Measurements from ENCODE around the gene LARP4. TPM values are rescaled to one million over a fixed set of nuclear protein-coding genes. Genes with fewer than 3 reads are reported as not detected.

LARP4 gene
- polyA plus RNA-seq, 3 donors, result 5.9 to 15.8 (median 11.7) TPM

GRCh38 chr12:50504798-50505674 is 104.4 kb downstream of the LARP4 start, which contains the start of gene DIP2B:
Gene DIP2B (plus strand): TSS chr12:50504985. CDS start chr12:50505141, 156 bp downstream.
- Mint-ChIP-seq H3K9me3 (peaks cover 4 to 19% (median 7%) of the 10 kb centered on the region in 7 donors), H3K4me3 (peak within 1 kb of the TSS; percentile 91 to 97), H3K27ac (peak within 1 kb of the TSS; percentile 89 to 96 (median 93)), H3K27me3 (ENCODE audit: low read depth in 3 of 3) (no peaks in the 10 kb centered on the region), H3K4me1 (peaks cover 45% of the 10 kb centered on the region), H3K36me3 (no peaks in the 10 kb centered on the region)
- H3K79me2 ChIP-seq (ENCODE audit: insufficient read depth, low read length), result peaks cover 53% of the 10 kb centered on the region
- intact Hi-C loops (cut with micrococcal nuclease), result loop anchor here in 1 of 2 donors (2.0 to 10.0 kb wide), 4 partner anchors 47 to 260 kb away; partner anchors contain the start of gene ATF1
- WGBS (ENCODE audit: insufficient coverage), result under 1% methylated on average over 52 of the region's 77 CpGs
- peak within 1 kb of the TSS; percentile 93 for H3K4me2 ChIP-seq (replicated peaks; ENCODE audit: extremely low read depth, low read length, poor library complexity, severe bottlenecking)
- peaks cover 43 to 45% of the 10 kb centered on the region in 2 donors for H3K4me1 ChIP-seq (ENCODE audit: control insufficient read depth in 1 of 2, insufficient read depth in 2 of 2, low read length in 2 of 2)
- peaks cover 40% of the 10 kb centered on the region for H4K20me1 ChIP-seq (ENCODE audit: insufficient read depth, low read length)
- peak; percentile 90 for TF ChIP-seq CTCF (IDR thresholded peaks at IDR 0.05)
- H3K27me3 ChIP-seq (ENCODE audit: control insufficient read depth in 2 of 2, insufficient read depth in 2 of 2, low read length in 2 of 2), result no peaks in the 10 kb centered on the region
- no peaks in the 10 kb centered on the region for H3K36me3 ChIP-seq (replicated peaks in 1 of 2; ENCODE audit: control insufficient read depth in 1 of 2, insufficient read depth in 2 of 2, low read length in 2 of 2)
- peak; percentile 91 to 95 (median 94) for DNase-seq
- peak within 1 kb of the TSS; percentile 94 for H3K9ac ChIP-seq (ENCODE audit: insufficient read depth, low read length, poor library complexity, severe bottlenecking)
- peaks cover 0 to 10% of the 10 kb centered on the region in 2 donors for H3K9me3 ChIP-seq (replicated peaks in 1 of 2; ENCODE audit: control insufficient read depth in 1 of 2, insufficient read depth in 1 of 2, low read length in 2 of 2)
- H3K27ac ChIP-seq (ENCODE audit: low read depth in 1 of 2, low read length in 2 of 2), result peak within 1 kb of the TSS; percentile 82 to 92
- H2AFZ ChIP-seq (ENCODE audit: insufficient read depth, low read depth, low read length, poor library complexity, severe bottlenecking), result peak within 1 kb of the TSS; percentile 96
- peak within 1 kb of the TSS; percentile 70 to 95 (median 93) for H3K4me3 ChIP-seq (replicated peaks in 1 of 3; ENCODE audit: low read depth in 2 of 3, low read length in 3 of 3)

- Histone ChIP-seq H3K9ac (ENCODE audit: insufficient read depth, low read length, poor library complexity, severe bottlenecking) (peak overlapping the region; percentile 94), H4K20me1 (ENCODE audit: insufficient read depth, low read length) (peaks cover 44% of the 10 kb centered on the region), H3K4me2 (replicated peaks; ENCODE audit: extremely low read depth, low read length, poor library complexity, severe bottlenecking) (peak overlapping the region; percentile 93), H2AFZ (ENCODE audit: insufficient read depth, low read depth, low read length, poor library complexity, severe bottlenecking) (peak overlapping the region; percentile 96), H3K4me3 (replicated peaks in 1 of 3; ENCODE audit: low read depth in 2 of 3, low read length in 3 of 3) (peak overlapping the region; percentile 70 to 95 (median 93)), H3K27ac (ENCODE audit: low read depth in 1 of 2, low read length in 2 of 2) (peak overlapping the region; percentile 82 to 92), H3K4me1 (ENCODE audit: control insufficient read depth in 1 of 2, insufficient read depth in 2 of 2, low read length in 2 of 2) (peaks cover 43 to 45% of the 10 kb centered on the region in 2 donors), H3K27me3 (ENCODE audit: control insufficient read depth in 2 of 2, insufficient read depth in 2 of 2, low read length in 2 of 2) (no peaks in the 10 kb centered on the region), H3K9me3 (replicated peaks in 1 of 2; ENCODE audit: control insufficient read depth in 1 of 2, insufficient read depth in 1 of 2, low read length in 2 of 2) (peaks cover 0 to 4% of the 10 kb centered on the region in 2 donors), H3K36me3 (replicated peaks in 1 of 2; ENCODE audit: control insufficient read depth in 1 of 2, insufficient read depth in 2 of 2, low read length in 2 of 2) (no peaks in the 10 kb centered on the region), H3K79me2 (ENCODE audit: insufficient read depth, low read length) (peaks cover 61% of the 10 kb centered on the region)
- no peak for TF ChIP-seq CTCF (IDR thresholded peaks at IDR 0.05)
- Mint-ChIP-seq H3K4me3 (peak overlapping the region; percentile 91 to 97), H3K27me3 (ENCODE audit: low read depth in 3 of 3) (no peaks in the 10 kb centered on the region), H3K9me3 (peaks cover 0 to 10% (median 2%) of the 10 kb centered on the region in 7 donors), H3K36me3 (no peaks in the 10 kb centered on the region), H3K4me1 (peaks cover 45% of the 10 kb centered on the region), H3K27ac (peak overlapping the region; percentile 89 to 96 (median 93))
- DNase-seq, result peak in 2 of 3 donors; percentile 62 to 63
- intact Hi-C loops (cut with micrococcal nuclease), result loop anchor here in 1 of 2 donors (1.0 to 10.0 kb wide), 5 partner anchors 9 to 259 kb away; partner anchors contain the start of gene ATF1
- WGBS (ENCODE audit: insufficient coverage), result 10% methylated on average over 2 of the region's 11 CpGs
These were observed 105.2 kb downstream of the LARP4 start for GRCh38 chr12:50505675-50506530.
